ENCODE data around the gene LHFPL2. TPM values are rescaled to one million over a fixed set of nuclear protein-coding genes. Genes with fewer than 3 reads are reported as not detected.

Gene LHFPL2
- total RNA-seq, 2 experiments from 2014 or later: 0.19 to 0.25 TPM

- H3K4me1 ChIP-seq (ENCODE audit: insufficient read depth, low read length): no peaks in the 10 kb centered on the region
- H3K9me3 ChIP-seq (ENCODE audit: control insufficient read depth in 1 of 2, insufficient read depth in 1 of 2, low read length in 2 of 2): peaks cover 0 to 4% of the 10 kb centered on the region in 2 experiments
- no peaks in the 10 kb centered on the region for H3K27me3 Mint-ChIP-seq
- no peaks in the 10 kb centered on the region for H3K27me3 ChIP-seq (ENCODE audit: control insufficient read depth in 1 of 2, insufficient read depth in 2 of 2, low read length in 2 of 2)
- no peak overlapping the region for H3K27ac ChIP-seq (ENCODE audit: low read depth in 1 of 2, low read length in 2 of 2)
- no peak for DNase-seq
- H3K36me3 ChIP-seq (ENCODE audit: insufficient read depth, low read length): no peaks in the 10 kb centered on the region
- intact Hi-C loops (cut with DNase I, micrococcal nuclease): no loop called here
- no peaks in the 10 kb centered on the region for H3K9me3 Mint-ChIP-seq
- H3K4me3 Mint-ChIP-seq: no peak overlapping the region
- CTCF ChIA-PET: no interaction called here
- TF ChIP-seq CTCF (IDR thresholded peaks at IDR 0.05): no peak
- H3K4me3 ChIP-seq (ENCODE audit: low read length): no peak overlapping the region
- no peak for ATAC-seq (ENCODE audit: poor library complexity)
- no peak overlapping the region for H3K27ac Mint-ChIP-seq
- POLR2A ChIA-PET: no interaction called here
- H3K4me1 Mint-ChIP-seq (ENCODE audit: low read depth): no peaks in the 10 kb centered on the region
- no peaks in the 10 kb centered on the region for H3K36me3 Mint-ChIP-seq (ENCODE audit: low read depth)
Observed at GRCh38 chr5:78693339-78693738, 44.8 kb upstream of the LHFPL2 start.

DNA sequence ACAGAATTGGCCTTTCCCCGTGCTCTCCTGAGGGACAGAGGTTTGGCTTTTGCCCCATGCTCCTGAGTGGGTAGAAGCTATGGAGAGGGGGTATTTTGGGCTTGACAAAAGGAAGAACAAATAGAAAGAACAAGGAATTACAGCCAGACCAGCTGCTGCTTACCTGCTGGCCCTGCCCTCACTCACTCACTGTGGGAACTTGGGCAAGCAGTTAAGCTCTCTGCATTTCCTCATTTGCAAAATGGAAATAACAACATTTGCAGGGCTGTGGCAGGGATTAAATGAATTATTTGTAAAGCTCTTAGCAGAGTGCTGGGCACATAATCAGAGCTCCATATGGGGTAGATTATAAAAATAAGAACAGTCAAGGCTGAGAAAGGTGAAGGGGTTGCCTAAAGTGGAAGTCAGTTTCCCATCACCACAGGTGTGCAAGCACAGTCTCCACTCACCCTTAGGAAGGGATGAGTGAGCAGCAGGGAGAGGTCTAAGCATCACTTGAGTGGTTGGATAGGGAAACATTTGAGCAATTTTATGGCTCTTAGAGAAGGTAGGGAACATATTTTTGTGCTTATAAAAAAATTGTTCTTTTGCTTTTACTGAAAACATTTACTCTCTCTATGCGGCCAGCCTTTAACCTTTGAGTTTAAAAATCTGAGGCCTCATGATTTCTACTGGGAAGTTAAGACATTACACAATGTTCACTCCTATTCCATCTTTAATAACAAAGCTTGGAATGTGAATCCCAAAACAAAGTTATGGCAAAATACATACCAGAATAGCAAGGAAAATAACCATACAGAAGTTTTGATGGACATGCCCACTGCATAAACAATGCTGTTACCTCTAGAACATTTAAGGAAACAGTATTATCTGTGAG is 42.8 kb upstream of the LHFPL2 start:
- no peak for DNase-seq
- no peaks in the 10 kb centered on the region for H3K36me3 Mint-ChIP-seq (ENCODE audit: low read depth)
- no peak overlapping the region for H3K4me3 Mint-ChIP-seq
- H3K4me3 ChIP-seq (ENCODE audit: low read length): no peak overlapping the region
- no peaks in the 10 kb centered on the region for H3K4me1 Mint-ChIP-seq (ENCODE audit: low read depth)
- CTCF ChIA-PET: no interaction called here
- H3K9me3 Mint-ChIP-seq: no peaks in the 10 kb centered on the region
- ATAC-seq (ENCODE audit: poor library complexity): no peak
- peaks cover 0 to 4% of the 10 kb centered on the region in 2 experiments for H3K9me3 ChIP-seq (ENCODE audit: control insufficient read depth in 1 of 2, insufficient read depth in 1 of 2, low read length in 2 of 2)
- no peaks in the 10 kb centered on the region for H3K36me3 ChIP-seq (ENCODE audit: insufficient read depth, low read length)
- POLR2A ChIA-PET: no interaction called here
- intact Hi-C loops (cut with DNase I, micrococcal nuclease): no loop called here
- TF ChIP-seq CTCF (IDR thresholded peaks at IDR 0.05): no peak
- H3K27me3 Mint-ChIP-seq: no peaks in the 10 kb centered on the region
- no peak overlapping the region for H3K27ac Mint-ChIP-seq
- no peaks in the 10 kb centered on the region for H3K27me3 ChIP-seq (ENCODE audit: control insufficient read depth in 1 of 2, insufficient read depth in 2 of 2, low read length in 2 of 2)
- H3K27ac ChIP-seq (ENCODE audit: low read depth in 1 of 2, low read length in 2 of 2): no peak overlapping the region
- H3K4me1 ChIP-seq (ENCODE audit: insufficient read depth, low read length): no peaks in the 10 kb centered on the region

DNA sequence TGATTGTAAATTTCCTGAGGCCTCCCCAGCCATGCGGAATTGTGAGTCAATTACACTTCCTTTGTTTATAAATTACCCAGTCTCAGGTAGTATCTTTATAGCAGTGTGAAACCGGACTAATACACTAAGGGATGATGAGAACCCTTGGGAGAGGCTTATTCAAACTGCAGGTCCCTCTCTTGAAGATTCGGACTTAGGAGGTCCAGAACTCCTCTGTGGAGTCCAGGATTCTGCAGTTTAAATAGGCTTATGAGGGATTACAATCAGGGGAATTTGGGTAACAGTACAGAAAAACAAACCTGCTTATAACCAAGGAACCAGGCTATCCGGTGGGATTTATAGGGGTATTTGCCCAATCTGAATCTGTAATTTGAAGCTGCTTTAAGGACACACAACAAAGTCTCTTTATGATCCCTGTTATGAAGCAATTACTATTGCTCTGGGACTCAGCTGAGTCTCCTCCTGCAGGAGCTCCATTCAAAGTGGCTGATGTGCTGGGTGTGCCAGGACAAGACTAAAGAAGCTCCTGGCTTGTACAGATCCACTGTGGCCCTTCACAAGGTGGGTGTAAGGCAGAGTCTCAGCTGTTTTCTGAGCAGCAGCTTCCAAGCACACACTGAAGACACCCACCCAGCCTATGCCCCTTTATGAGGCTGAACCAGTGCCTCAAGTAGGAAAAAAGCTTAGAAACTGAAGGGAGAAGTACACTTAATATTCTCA is 41.8 kb upstream of the LHFPL2 start:
- Mint-ChIP-seq H3K4me3 (no peak overlapping the region), H3K27ac (no peak overlapping the region), H3K27me3 (no peaks in the 10 kb centered on the region), H3K9me3 (no peaks in the 10 kb centered on the region), H3K4me1 (ENCODE audit: low read depth) (no peaks in the 10 kb centered on the region), H3K36me3 (ENCODE audit: low read depth) (no peaks in the 10 kb centered on the region)
- Histone ChIP-seq H3K4me3 (ENCODE audit: low read length) (no peak overlapping the region), H3K9me3 (ENCODE audit: control insufficient read depth in 1 of 2, insufficient read depth in 1 of 2, low read length in 2 of 2) (peaks cover 0 to 4% of the 10 kb centered on the region in 2 experiments), H3K36me3 (ENCODE audit: insufficient read depth, low read length) (no peaks in the 10 kb centered on the region), H3K27me3 (ENCODE audit: control insufficient read depth in 1 of 2, insufficient read depth in 2 of 2, low read length in 2 of 2) (no peaks in the 10 kb centered on the region), H3K27ac (ENCODE audit: low read depth in 1 of 2, low read length in 2 of 2) (no peak overlapping the region), H3K4me1 (ENCODE audit: insufficient read depth, low read length) (no peaks in the 10 kb centered on the region)
- ChIA-PET POLR2A (no interaction called here), CTCF (no interaction called here)
- no peak for DNase-seq
- intact Hi-C loops (cut with DNase I, micrococcal nuclease): no loop called here
- no peak for ATAC-seq (ENCODE audit: poor library complexity)
- TF ChIP-seq CTCF (IDR thresholded peaks at IDR 0.05): no peak
